ENCODE measurements around the gene MAPK1. TPM values are rescaled to one million over a fixed set of nuclear protein-coding genes. Genes with fewer than 3 reads are reported as not detected.
"Not testable (repeated sequence)": the region's sequence is repeated elsewhere in the genome, so short reads cannot be mapped to it uniquely, and the experiment has no call there.

MAPK1 gene
- total RNA-seq, 4 donors from 2014 or later = 45.3 to 122 (median 75.2) TPM

GRCh38 chr22:21727768-21728167, 139.7 kb downstream of the MAPK1 start:
- intact Hi-C loops (cut with DNase I; ENCODE audit: low total_unique reads) = no loop called here
- no peak overlapping the region for H3K27ac ChIP-seq
- no peaks in the 10 kb centered on the region for H3K9me3 ChIP-seq
- H3K27me3 ChIP-seq = no peaks in the 10 kb centered on the region
- TF ChIP-seq POLR2A (IDR thresholded peaks at IDR 0.05) (no peak), CTCF (IDR thresholded peaks at IDR 0.05) (no peak)
- DNase-seq = no peak
- no peak overlapping the region for H3K4me3 ChIP-seq
- no peaks in the 10 kb centered on the region for H3K36me3 ChIP-seq
- no peaks in the 10 kb centered on the region for H3K4me1 ChIP-seq

- intact Hi-C loops (cut with DNase I; ENCODE audit: low total_unique reads) = no loop called here
- TF ChIP-seq CTCF (IDR thresholded peaks at IDR 0.05) = no peak
- TF ChIP-seq POLR2A (IDR thresholded peaks at IDR 0.05) = no peak
Measured at GRCh38 chr22:21727159-21727558, 140.3 kb downstream of the MAPK1 start.

GRCh38 chr22:21726650-21727049, 140.8 kb downstream of the MAPK1 start:
- TF ChIP-seq CTCF (IDR thresholded peaks at IDR 0.05) (no peak), POLR2A (IDR thresholded peaks at IDR 0.05) (no peak)
- Histone ChIP-seq H3K27ac (no peak overlapping the region), H3K4me3 (no peak overlapping the region), H3K27me3 (no peaks in the 10 kb centered on the region), H3K4me1 (no peaks in the 10 kb centered on the region), H3K36me3 (no peaks in the 10 kb centered on the region), H3K9me3 (no peaks in the 10 kb centered on the region)
- intact Hi-C loops (cut with DNase I; ENCODE audit: low total_unique reads) = no loop called here
- no peak for DNase-seq

More at GRCh38 chr22:21727159-21727558, 140.3 kb downstream of the MAPK1 start:
- Histone ChIP-seq H3K27ac (no peak overlapping the region), H3K4me3 (no peak overlapping the region), H3K4me1 (no peaks in the 10 kb centered on the region), H3K27me3 (no peaks in the 10 kb centered on the region), H3K36me3 (no peaks in the 10 kb centered on the region), H3K9me3 (no peaks in the 10 kb centered on the region)
- no peak for DNase-seq

GRCh38 chr22:21725956-21726649, 141.3 kb downstream of the MAPK1 start:
- Histone ChIP-seq H3K9me3 (no peaks in the 10 kb centered on the region), H3K27me3 (no peaks in the 10 kb centered on the region), H3K36me3 (no peaks in the 10 kb centered on the region), H3K27ac (no peak overlapping the region), H3K4me1 (no peaks in the 10 kb centered on the region), H3K4me3 (no peak overlapping the region)
- DNase-seq = no peak
- intact Hi-C loops (cut with DNase I; ENCODE audit: low total_unique reads) = no loop called here
- TF ChIP-seq CTCF (IDR thresholded peaks at IDR 0.05) (no peak), POLR2A (IDR thresholded peaks at IDR 0.05) (no peak)

- DNase-seq; H3K27ac ChIP-seq; H3K9me3 ChIP-seq; H3K27me3 ChIP-seq; H3K4me3 ChIP-seq; H3K4me1 ChIP-seq; H3K36me3 ChIP-seq; intact Hi-C loops (cut with DNase I; ENCODE audit: low total_unique reads): not testable (repeated sequence)
Measured at GRCh38 chr22:21724496-21724895, 142.9 kb downstream of the MAPK1 start.

- H3K27me3 ChIP-seq; H3K9me3 ChIP-seq; H3K4me1 ChIP-seq; intact Hi-C loops (cut with DNase I; ENCODE audit: low total_unique reads); H3K27ac ChIP-seq; H3K36me3 ChIP-seq; H3K4me3 ChIP-seq; DNase-seq: not testable (repeated sequence)
Measured at GRCh38 chr22:21721195-21721852, 146.1 kb downstream of the MAPK1 start.

GRCh38 chr22:21720191-21720859, 147.1 kb downstream of the MAPK1 start:
- not testable (repeated sequence) for H3K9me3 ChIP-seq, H3K4me3 ChIP-seq

More at GRCh38 chr22:21720191-21720859, 147.1 kb downstream of the MAPK1 start:
- H3K36me3 ChIP-seq; intact Hi-C loops (cut with DNase I; ENCODE audit: low total_unique reads); H3K27ac ChIP-seq; H3K27me3 ChIP-seq; H3K4me1 ChIP-seq; DNase-seq: not testable (repeated sequence)

Data from uterus (tissue), 4 donors.